SK-N-SH (cell line): ENCODE results near the gene SVIL. TPM values are rescaled to one million over a fixed set of nuclear protein-coding genes. Genes with fewer than 3 reads are reported as not detected.

Source experiments
- CTCF ChIA-PET: fragments of 300-600, 350-600 bp; formaldehyde crosslinking; extraction: SDS; loops from one replicate; lab custom pipeline; 2021; lab: Yijun Ruan, JAX
- POLR2A ChIA-PET: fragments of 350-600 bp; sonication (Branson Sonifier 250); formaldehyde crosslinking; extraction: SDS; loops from one replicate; lab custom pipeline; 2020; ENCODE audit warnings: antibody characterized with exemption, inconsistent platforms; lab: Yijun Ruan, JAX
- DNase-seq: peaks from one replicate; pipeline ENCODE4 v3.0.0; 2012
- H2AFZ ChIP-seq: fragments of 200-600 bp; sonication (generic); 2 replicates; pipeline ENCODE4 v1.8.1; 2016; ENCODE audit warnings: antibody characterized with exemption, mild to moderate bottlenecking, low read depth
- H3F3A ChIP-seq: fragments of 200-600 bp; sonication (generic); replicated peaks from 2 replicates; pipeline ENCODE3; 2016; ENCODE audit warnings: antibody characterized with exemption, mild to moderate bottlenecking; ENCODE audit not compliant: insufficient read depth
- H3K27ac ChIP-seq, 2 experiments: fragments of 200-500 bp in 1 of 2; fragments of 200-600 bp in 1 of 2; sonication (Bioruptor generic) in 1 of 2; sonication (generic), shearing (Covaris generic) in 1 of 2; 2 replicates each; pipeline versions ENCODE4 v1.5.1 to v1.6.1; 2014 to 2016; ENCODE audit warnings: low read depth in 2 of 2, inconsistent platforms in 1 of 2, low read length in 1 of 2, mild to moderate bottlenecking in 1 of 2, mixed read lengths in 1 of 2
- H3K27me3 ChIP-seq: fragments of 200-600 bp; sonication (generic), shearing (Covaris generic); 2 replicates; pipeline ENCODE4 v1.6.1; 2016; ENCODE audit warnings: mixed run types; ENCODE audit not compliant: insufficient read depth
- H3K36me3 ChIP-seq, 2 experiments: fragments of 200-500 bp in 1 of 2; fragments of 200-600 bp in 1 of 2; sonication (Bioruptor generic) in 1 of 2; sonication (generic) in 1 of 2; replicated peaks in 1 of 2; 2 replicates each; pipeline versions ENCODE3 to v1.5.1; 2014 to 2016; ENCODE audit warnings: low read length in 1 of 2, mild to moderate bottlenecking in 1 of 2; ENCODE audit not compliant: insufficient read depth in 2 of 2, control insufficient read depth in 1 of 2
- H3K4me1 ChIP-seq, 2 experiments: fragments of 200-500 bp in 1 of 2; fragments of 200-600 bp in 1 of 2; sonication (Bioruptor generic) in 1 of 2; sonication (generic), shearing (Covaris generic) in 1 of 2; 2 replicates each; pipeline versions ENCODE4 v1.5.1 to v1.6.1; 2014 to 2016; ENCODE audit warnings: low read depth in 1 of 2, low read length in 1 of 2, mixed run types in 1 of 2; ENCODE audit not compliant: insufficient read depth in 2 of 2, control insufficient read depth in 1 of 2
- H3K4me2 ChIP-seq: fragments of 200-600 bp; sonication (generic), shearing (Covaris generic); 2 replicates; pipeline ENCODE4 v1.6.1; 2017; ENCODE audit warnings: mixed run types
- H3K4me3 ChIP-seq, 2 experiments: fragments of 200-500 bp in 1 of 2; fragments of 200-600 bp in 1 of 2; sonication (Bioruptor generic) in 1 of 2; sonication (generic), shearing (Covaris generic) in 1 of 2; 2 replicates each; pipeline versions ENCODE4 v1.5.1 to v1.8.1; 2014 to 2016; ENCODE audit warnings: low read depth in 2 of 2, inconsistent platforms in 1 of 2, low read length in 1 of 2, mild to moderate bottlenecking in 1 of 2, mixed read lengths in 1 of 2, moderate library complexity in 1 of 2
- H3K79me2 ChIP-seq: fragments of 200-600 bp; sonication (generic); 2 replicates; pipeline ENCODE4 v1.8.1; 2017; ENCODE audit warnings: mild to moderate bottlenecking; ENCODE audit not compliant: insufficient read depth
- H3K9ac ChIP-seq: fragments of 200-600 bp; sonication (generic); 2 replicates; pipeline ENCODE4 v1.6.1; 2017; ENCODE audit warnings: mixed run types
- H3K9me2 ChIP-seq: fragments of 200-600 bp; sonication (generic); 2 replicates; pipeline ENCODE4 v1.6.1; 2017; ENCODE audit warnings: mixed run types
- H3K9me3 ChIP-seq: fragments of 200-600 bp; sonication (generic); 2 replicates; pipeline ENCODE4 v1.6.1; 2017; ENCODE audit warnings: mixed run types, mild to moderate bottlenecking, moderate library complexity
- H4K20me1 ChIP-seq: fragments of 200-600 bp; sonication (generic); 2 replicates; pipeline ENCODE4 v1.6.1; 2017; ENCODE audit warnings: mild to moderate bottlenecking, mixed run types; ENCODE audit not compliant: insufficient read depth
- CHD2 ChIP-seq: fragments of 150-350 bp; IDR thresholded peaks from 2 replicates; pipeline ENCODE4 v1.6.1; 2018; ENCODE audit warnings: low read length; ENCODE audit not compliant: partially characterized antibody
- CTCF ChIP-seq: fragments of 200-600 bp; sonication (generic); IDR thresholded peaks from 2 replicates; pipeline ENCODE4 v1.6.1; 2017; ENCODE audit warnings: antibody characterized with exemption, mild to moderate bottlenecking, moderate library complexity
- ELF1 ChIP-seq: IDR thresholded peaks from 2 replicates; pipeline ENCODE4 v1.4.0; 2012
- EZH2phosphoT487 ChIP-seq: fragments of 200-600 bp; sonication (generic); IDR thresholded peaks from 2 replicates; pipeline ENCODE4 v1.6.1; 2017; ENCODE audit warnings: low read depth, mixed run types, mild to moderate bottlenecking, antibody characterized with exemption, moderate library complexity, borderline replicate concordance
- FOXJ3 ChIP-seq: sonication (generic); formaldehyde crosslinking; IDR thresholded peaks from 2 replicates; pipeline ENCODE4 v1.5.1; 2020; ENCODE audit warnings: mild to moderate bottlenecking, missing genetic modification reagents
- FOXM1 ChIP-seq: IDR thresholded peaks from 2 replicates; pipeline ENCODE4 v1.4.0; 2012; ENCODE audit warnings: low read depth, mild to moderate bottlenecking
- GATA2 ChIP-seq: sonication (generic); formaldehyde crosslinking; IDR thresholded peaks from 2 replicates; pipeline ENCODE4 v1.5.0; 2020; ENCODE audit warnings: mild to moderate bottlenecking, missing genetic modification reagents
- JUND ChIP-seq: IDR thresholded peaks from 2 replicates; pipeline ENCODE4 v1.4.0; 2012
- MEF2A ChIP-seq: IDR thresholded peaks from 2 replicates; pipeline ENCODE4 v1.4.0; 2012; ENCODE audit warnings: low read depth, borderline replicate concordance
- MXI1 ChIP-seq: IDR thresholded peaks from 2 replicates; pipeline ENCODE4 v1.6.1; 2012; ENCODE audit warnings: mild to moderate bottlenecking, low read depth, low read length, improper control_type of control experiment
- NRF1 ChIP-seq: IDR thresholded peaks from 2 replicates; pipeline ENCODE4 v1.6.1; 2012; ENCODE audit warnings: low read depth, mild to moderate bottlenecking, low read length
- RCOR1 ChIP-seq: fragments of 150-350 bp; IDR thresholded peaks from 2 replicates; pipeline ENCODE4 v1.6.1; 2017; ENCODE audit warnings: antibody characterized with exemption, low read length
- SIN3A ChIP-seq: IDR thresholded peaks from 2 replicates; pipeline ENCODE4 v1.6.1; 2012; ENCODE audit warnings: low read depth, mild to moderate bottlenecking, low read length, moderate library complexity, borderline replicate concordance
- SMC3 ChIP-seq: IDR thresholded peaks from 2 replicates; pipeline ENCODE4 v1.6.1; 2012; ENCODE audit warnings: low read depth, low read length, improper control_type of control experiment
- USF1 ChIP-seq: IDR thresholded peaks from 2 replicates; pipeline ENCODE4 v1.4.0; 2012; ENCODE audit warnings: low read depth, borderline replicate concordance
- YY1 ChIP-seq: IDR thresholded peaks from 2 replicates; pipeline ENCODE4 v1.4.0; 2012; ENCODE audit warnings: low read depth, mild to moderate bottlenecking
- WGBS: methylation state at CpG from one replicate; pipeline ENCODE4 v1.1.6; 2017; ENCODE audit warnings: low lambda C conversion rate; 5-methylcytosine and 5-hydroxymethylcytosine counted together
- polyA plus RNA-seq, 3 experiments: library from polyadenylated mRNA; depleted of rRNA; stranded (reverse); fragments of >200 nt; gene quantifications; 2 replicates each; pipeline ENCODE4 v1.2.3, GENCODE V29; 2012
- TF ChIP-seq, protein P1 (sequence below): fragments of 150-350 bp; IDR thresholded peaks from 2 replicates; pipeline ENCODE4 v1.6.1; 2016; ENCODE audit warnings: mild to moderate bottlenecking, low read depth, low read length
- TF ChIP-seq, protein P2 (sequence below): IDR thresholded peaks from 2 replicates; pipeline ENCODE4 v1.4.0; 2012; ENCODE audit warnings: low read depth
- TF ChIP-seq, protein P3 (sequence below): IDR thresholded peaks from 2 replicates; pipeline ENCODE4; 2012

The SVIL gene
- polyA plus RNA-seq, 1 of the 3 experiments (the other 2 are of a cell fraction) = 48.7 TPM

- peaks cover 40% of the 10 kb centered on the region for H3K79me2 ChIP-seq
- no peak overlapping the region for H2AFZ ChIP-seq
- DNase-seq = no peak
- no peak overlapping the region for H3K4me2 ChIP-seq
- no peaks in the 10 kb centered on the region for H3K9me2 ChIP-seq
- no peaks in the 10 kb centered on the region; the same call in 1 of the 2 replicates for H4K20me1 ChIP-seq
- peaks cover 4% of the 10 kb centered on the region; the same call in 1 of the 2 replicates for H3K9me3 ChIP-seq
- 70% methylated on average over 3 of the region's 3 CpGs for WGBS
- peaks cover 9 to 34% of the 10 kb centered on the region in 2 experiments; a peak in 3 of 4 replicates for H3K4me1 ChIP-seq
- TF ChIP-seq, protein P1, sequence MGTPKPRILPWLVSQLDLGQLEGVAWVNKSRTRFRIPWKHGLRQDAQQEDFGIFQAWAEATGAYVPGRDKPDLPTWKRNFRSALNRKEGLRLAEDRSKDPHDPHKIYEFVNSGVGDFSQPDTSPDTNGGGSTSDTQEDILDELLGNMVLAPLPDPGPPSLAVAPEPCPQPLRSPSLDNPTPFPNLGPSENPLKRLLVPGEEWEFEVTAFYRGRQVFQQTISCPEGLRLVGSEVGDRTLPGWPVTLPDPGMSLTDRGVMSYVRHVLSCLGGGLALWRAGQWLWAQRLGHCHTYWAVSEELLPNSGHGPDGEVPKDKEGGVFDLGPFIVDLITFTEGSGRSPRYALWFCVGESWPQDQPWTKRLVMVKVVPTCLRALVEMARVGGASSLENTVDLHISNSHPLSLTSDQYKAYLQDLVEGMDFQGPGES = no peak
- TF ChIP-seq FOXJ3 (no peak), FOXM1 (no peak), RCOR1 (no peak), CHD2 (no peak), ELF1 (no peak), YY1 (no peak), SIN3A (no peak), USF1 (no peak), MXI1 (no peak), GATA2 (CRISPR knock-in tag) (no peak), JUND (no peak), SMC3 (no peak), NRF1 (no peak), EZH2phosphoT487 (no peak), CTCF (no peak), MEF2A (no peak)
- TF ChIP-seq, protein P2, sequence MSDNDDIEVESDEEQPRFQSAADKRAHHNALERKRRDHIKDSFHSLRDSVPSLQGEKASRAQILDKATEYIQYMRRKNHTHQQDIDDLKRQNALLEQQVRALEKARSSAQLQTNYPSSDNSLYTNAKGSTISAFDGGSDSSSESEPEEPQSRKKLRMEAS = no peak
- TF ChIP-seq, protein P3, sequence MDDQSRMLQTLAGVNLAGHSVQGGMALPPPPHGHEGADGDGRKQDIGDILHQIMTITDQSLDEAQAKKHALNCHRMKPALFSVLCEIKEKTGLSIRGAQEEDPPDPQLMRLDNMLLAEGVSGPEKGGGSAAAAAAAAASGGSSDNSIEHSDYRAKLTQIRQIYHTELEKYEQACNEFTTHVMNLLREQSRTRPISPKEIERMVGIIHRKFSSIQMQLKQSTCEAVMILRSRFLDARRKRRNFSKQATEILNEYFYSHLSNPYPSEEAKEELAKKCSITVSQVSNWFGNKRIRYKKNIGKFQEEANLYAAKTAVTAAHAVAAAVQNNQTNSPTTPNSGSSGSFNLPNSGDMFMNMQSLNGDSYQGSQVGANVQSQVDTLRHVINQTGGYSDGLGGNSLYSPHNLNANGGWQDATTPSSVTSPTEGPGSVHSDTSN = no peak
- ChIA-PET CTCF (no interaction called here), POLR2A (no interaction called here)
- peaks cover 2 to 52% of the 10 kb centered on the region in 2 experiments for H3K36me3 ChIP-seq
- H3K9ac ChIP-seq = no peak overlapping the region
- no peak overlapping the region for H3K27ac ChIP-seq
- peaks cover 29% of the 10 kb centered on the region for H3F3A ChIP-seq
- H3K27me3 ChIP-seq = no peaks in the 10 kb centered on the region
- no peak overlapping the region for H3K4me3 ChIP-seq
Observed at GRCh38 chr10:29651767-29652166, 17.0 kb upstream of the SVIL start.
